Spleen (tissue), 11 donors: ENCODE measurements around the gene ECD. TPM values are rescaled to one million over a fixed set of nuclear protein-coding genes. Genes with fewer than 3 reads are reported as not detected.

Source experiments
- DNase-seq: peaks from one replicate; pipeline ENCODE4 v3.0.0-alpha.2; 2020
- H3K27ac ChIP-seq, 8 donors: fragments of 200-600 bp; sonication (generic) in 7 of 8; 1 replicate in 4 of 8; 2 replicates in 4 of 8; pipeline versions ENCODE4 v1.5.0 to v1.8.0; 2016 to 2021; ENCODE audit warnings: inconsistent platforms in 4 of 8, mild to moderate bottlenecking in 4 of 8, moderate library complexity in 1 of 8
- H3K27me3 ChIP-seq, 7 donors: fragments of 200-600 bp; sonication (generic) in 6 of 7; replicated peaks in 1 of 7; 1 replicate in 4 of 7; 2 replicates in 3 of 7; pipeline versions ENCODE4 v1.5.0 to v1.8.0; 2016 to 2021; ENCODE audit warnings: inconsistent platforms in 3 of 7, mild to moderate bottlenecking in 1 of 7
- H3K36me3 ChIP-seq, 6 donors: fragments of 200-600 bp; sonication (generic) in 5 of 6; 1 replicate in 4 of 6; 2 replicates in 2 of 6; pipeline versions ENCODE4 v1.5.0 to v1.8.0; 2016 to 2021; ENCODE audit warnings: inconsistent platforms in 2 of 6
- H3K4me1 ChIP-seq, 6 donors: fragments of 200-600 bp; sonication (generic) in 5 of 6; 1 replicate in 3 of 6; 2 replicates in 3 of 6; pipeline versions ENCODE4 v1.5.0 to v1.8.0; 2016 to 2021; ENCODE audit warnings: inconsistent platforms in 3 of 6
- H3K4me3 ChIP-seq, 8 donors: fragments of 200-600 bp; sonication (generic) in 7 of 8; 1 replicate in 4 of 8; 2 replicates in 4 of 8; pipeline versions ENCODE4 v1.5.0 to v1.8.0; 2016 to 2021; ENCODE audit warnings: inconsistent platforms in 4 of 8, mild to moderate bottlenecking in 4 of 8, moderate library complexity in 2 of 8
- H3K9me3 ChIP-seq, 8 donors: fragments of 200-600 bp; sonication (generic) in 7 of 8; 1 replicate in 4 of 8; 2 replicates in 4 of 8; pipeline versions ENCODE4 v1.5.0 to v1.8.0; 2016 to 2021; ENCODE audit warnings: inconsistent platforms in 4 of 8
- POLR2A ChIP-seq, 3 donors: fragments of 450-650 bp; IDR thresholded peaks; one replicate each; pipeline ENCODE4 v1.5.1; 2017; ENCODE audit warnings: antibody characterized with exemption in 3 of 3, mild to moderate bottlenecking in 1 of 3
- POLR2AphosphoS5 ChIP-seq, 3 donors: sonication (generic); formaldehyde crosslinking; IDR thresholded peaks; one replicate each; pipeline ENCODE4 v1.5.1; 2017; ENCODE audit warnings: antibody characterized with exemption in 3 of 3
- WGBS, 5 donors: extraction: QIAGEN DNeasy Blood & Tissue Kit in 3 of 5; methylation state at CpG; one replicate each; pipeline versions ENCODE4 v1.1.5 to v1.1.7; 2013 to 2018; 5-methylcytosine and 5-hydroxymethylcytosine counted together
- intact Hi-C: fragments of 100-400 bp; cut with DNase I; formaldehyde crosslinking; loops from one replicate; pipeline ENCODE4 v1.15.0; 2023; ENCODE audit warnings: low total_unique reads
- polyA plus RNA-seq, 3 donors: library from polyadenylated mRNA; stranded (reverse); fragments of 200-250 nt; gene quantifications; one replicate each; pipeline ENCODE4 v1.2.1, GENCODE V29; 2013
- total RNA-seq, 7 donors: library from RNA; depleted of rRNA in 3 of 7; stranded (reverse); fragments of >200 nt in 3 of 7; fragmentation: NEBNext Ultra II Directional in 4 of 7; extraction: Animal tissue kit (Norgen Biotek cat#: 25700) in 4 of 7; gene quantifications; one replicate each; pipeline versions ENCODE4 v1.1.0 to v1.2.1, GENCODE V29; 2016 to 2021
- TF ChIP-seq, protein P1 (sequence below), 11 experiments: fragments of 200-600 bp in 7 of 11; fragments of 450-650 bp in 4 of 11; sonication (generic) in 4 of 11; IDR thresholded peaks in 8 of 11; conservative IDR thresholded peaks in 3 of 11; 1 replicate in 7 of 11; 2 replicates in 4 of 11; pipeline versions ENCODE4 v1.4.0 to v1.8.0; 2016 to 2021; ENCODE audit warnings: antibody characterized with exemption in 11 of 11, inconsistent platforms in 4 of 11, mild to moderate bottlenecking in 1 of 11
- donor health status: healthy with polysubstance abuse.
- donor health status: DM: no; HTN: no; CAD: no; lungs with moderate emphysema.
- donor health status: DM: no; HTN: no; CAD: no.
- donor health status: Bipolar disorder and iron deficiency.
- donor health status: healthy.
- donor health status: DM: no; HTN: no; CAD: no.
- donor health status: DM: yes; HTN: yes; CAD: no.

Gene ECD
- total and polyA plus RNA-seq, 10 donors = 7.3 to 37.8 (median 28.1) TPM

DNA sequence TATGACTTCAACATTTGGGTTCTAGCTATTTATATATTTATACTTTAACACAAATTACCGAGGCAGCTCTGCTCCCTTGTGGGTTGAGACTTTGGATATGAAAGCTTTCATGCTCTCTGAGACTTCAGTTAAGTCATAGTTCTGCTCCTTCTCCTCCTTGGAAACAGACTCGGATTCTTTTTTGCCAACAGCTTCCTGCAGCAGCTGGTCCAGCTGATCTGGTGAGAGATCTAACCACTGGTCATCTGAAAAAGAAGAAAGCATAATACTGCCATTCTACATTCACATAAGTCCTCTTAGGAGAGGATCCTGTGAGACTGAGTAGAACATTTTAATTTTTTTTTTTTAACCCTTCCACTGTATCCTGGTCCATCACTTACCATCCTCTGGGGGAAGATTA lies 28.6 kb downstream of the ECD start:
- peaks cover 0 to 100% (median 95%) of the 10 kb centered on the region in 6 donors for H3K36me3 ChIP-seq
- H3K27me3 ChIP-seq = no peaks in the 10 kb centered on the region
- TF ChIP-seq, protein P1, sequence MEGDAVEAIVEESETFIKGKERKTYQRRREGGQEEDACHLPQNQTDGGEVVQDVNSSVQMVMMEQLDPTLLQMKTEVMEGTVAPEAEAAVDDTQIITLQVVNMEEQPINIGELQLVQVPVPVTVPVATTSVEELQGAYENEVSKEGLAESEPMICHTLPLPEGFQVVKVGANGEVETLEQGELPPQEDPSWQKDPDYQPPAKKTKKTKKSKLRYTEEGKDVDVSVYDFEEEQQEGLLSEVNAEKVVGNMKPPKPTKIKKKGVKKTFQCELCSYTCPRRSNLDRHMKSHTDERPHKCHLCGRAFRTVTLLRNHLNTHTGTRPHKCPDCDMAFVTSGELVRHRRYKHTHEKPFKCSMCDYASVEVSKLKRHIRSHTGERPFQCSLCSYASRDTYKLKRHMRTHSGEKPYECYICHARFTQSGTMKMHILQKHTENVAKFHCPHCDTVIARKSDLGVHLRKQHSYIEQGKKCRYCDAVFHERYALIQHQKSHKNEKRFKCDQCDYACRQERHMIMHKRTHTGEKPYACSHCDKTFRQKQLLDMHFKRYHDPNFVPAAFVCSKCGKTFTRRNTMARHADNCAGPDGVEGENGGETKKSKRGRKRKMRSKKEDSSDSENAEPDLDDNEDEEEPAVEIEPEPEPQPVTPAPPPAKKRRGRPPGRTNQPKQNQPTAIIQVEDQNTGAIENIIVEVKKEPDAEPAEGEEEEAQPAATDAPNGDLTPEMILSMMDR (IDR thresholded peaks at IDR 0.05 in 8 of 11, conservative IDR thresholded peaks at IDR 0.05 in 3 of 11) = no peak
- WGBS, 5 donors = 64 to 86% (median 82%) methylated on average over 2 of the region's 2 CpGs
- H3K4me3 ChIP-seq = no peak overlapping the region
- no peak overlapping the region for H3K27ac ChIP-seq
- intact Hi-C loops = no loop called here
- DNase-seq = no peak
- no peaks in the 10 kb centered on the region for H3K4me1 ChIP-seq
- H3K9me3 ChIP-seq = no peaks in the 10 kb centered on the region

DNA sequence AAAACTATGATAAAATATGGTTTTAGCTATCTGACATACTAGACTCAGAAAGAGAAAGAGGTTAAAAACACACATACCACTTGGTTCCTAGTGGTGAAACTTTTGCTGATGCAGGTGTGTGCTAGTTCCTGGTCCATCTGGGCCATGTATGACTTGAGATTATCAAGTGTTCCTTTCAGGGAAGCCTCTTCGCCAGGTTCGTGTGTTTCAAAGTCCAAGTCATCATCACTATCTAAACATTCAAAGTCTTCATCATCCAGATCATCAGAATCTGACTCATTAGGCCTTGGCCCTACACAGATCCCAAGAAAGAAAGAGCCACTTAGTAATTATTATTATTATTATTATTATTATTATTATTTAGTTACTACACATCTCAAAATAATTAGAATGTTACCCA lies 31.2 kb downstream of the ECD start:
- no peaks in the 10 kb centered on the region for H3K27me3 ChIP-seq
- H3K27ac ChIP-seq = no peak overlapping the region
- no peaks in the 10 kb centered on the region for H3K4me1 ChIP-seq
- intact Hi-C loops = no loop called here
- H3K4me3 ChIP-seq = no peak overlapping the region
- 89 to 100% (median 96%) methylated on average over 2 of the region's 2 CpGs for WGBS, 5 donors
- DNase-seq = no peak
- TF ChIP-seq, protein P1 (IDR thresholded peaks at IDR 0.05 in 8 of 11, conservative IDR thresholded peaks at IDR 0.05 in 3 of 11) = no peak
- no peak for TF ChIP-seq POLR2AphosphoS5 (IDR thresholded peaks at IDR 0.05)
- TF ChIP-seq POLR2A (IDR thresholded peaks at IDR 0.05) = no peak
- peaks cover 0 to 100% (median 95%) of the 10 kb centered on the region in 6 donors for H3K36me3 ChIP-seq
- no peaks in the 10 kb centered on the region for H3K9me3 ChIP-seq

DNA sequence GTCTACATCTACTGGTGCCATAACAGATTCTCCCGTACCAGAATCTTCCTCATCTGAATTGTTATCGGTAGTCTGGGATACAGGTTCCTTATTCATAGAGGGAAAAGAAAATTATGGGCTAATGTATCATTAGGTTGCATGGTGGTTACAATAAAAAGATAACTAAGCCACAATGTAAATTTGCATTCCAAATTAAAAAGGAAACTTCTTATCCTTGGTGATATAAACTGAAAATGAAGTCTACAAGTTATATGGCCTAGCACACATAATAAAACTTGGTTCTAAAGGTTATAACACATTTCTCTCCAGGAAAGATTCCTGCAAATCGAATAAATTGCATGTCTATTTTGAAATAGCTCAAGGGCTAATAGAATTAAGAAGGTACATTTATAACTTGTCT lies 33.1 kb downstream of the ECD start:
- TF ChIP-seq POLR2AphosphoS5 (IDR thresholded peaks at IDR 0.05) (no peak), POLR2A (IDR thresholded peaks at IDR 0.05) (no peak)
- TF ChIP-seq, protein P1 (IDR thresholded peaks at IDR 0.05 in 8 of 11, conservative IDR thresholded peaks at IDR 0.05 in 3 of 11) = no peak
- 93 to 97% (median 96%) methylated on average over 3 of the region's 3 CpGs for WGBS, 5 donors
- Histone ChIP-seq H3K9me3 (no peaks in the 10 kb centered on the region), H3K4me1 (no peaks in the 10 kb centered on the region), H3K27me3 (no peaks in the 10 kb centered on the region), H3K4me3 (no peak overlapping the region), H3K27ac (no peak overlapping the region), H3K36me3 (peaks cover 0 to 100% (median 98%) of the 10 kb centered on the region in 6 donors)
- intact Hi-C loops = no loop called here
- no peak for DNase-seq

DNA sequence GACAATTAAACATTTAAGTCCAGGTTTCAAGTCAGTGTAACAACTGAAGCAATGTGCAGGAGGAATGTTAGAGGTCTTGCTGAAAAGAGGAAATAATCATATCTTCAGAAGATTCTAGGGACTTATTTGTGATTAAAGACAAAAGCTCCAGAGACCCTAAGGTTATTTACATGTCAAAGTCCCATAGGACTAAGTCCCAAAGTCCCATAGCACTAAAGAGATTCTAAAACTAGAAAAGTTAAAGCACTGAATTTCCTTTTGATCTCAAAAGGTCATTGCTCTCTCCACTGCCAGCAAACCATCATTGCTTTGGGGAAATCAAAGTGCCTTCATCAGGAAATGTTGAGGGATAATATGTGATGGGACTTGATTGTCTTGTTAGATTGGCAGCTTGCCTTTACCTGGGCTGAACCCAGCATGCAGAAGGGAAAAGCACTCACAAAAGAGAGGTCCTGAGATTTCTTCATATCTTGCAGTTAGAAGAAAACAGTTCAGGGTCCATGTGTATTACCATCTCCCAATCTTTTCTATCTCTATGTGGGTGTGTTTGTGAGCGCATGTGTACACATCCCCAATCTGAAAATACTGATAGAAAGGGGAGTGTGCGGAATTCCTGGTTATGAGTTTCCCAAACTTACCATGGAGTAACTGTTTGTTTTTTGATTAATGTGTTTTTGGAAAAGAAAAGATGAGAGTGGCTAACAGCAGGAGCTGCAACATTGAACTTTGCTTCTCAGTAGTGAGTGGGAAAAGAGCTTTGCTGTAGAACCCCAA lies 35.7 kb downstream of the ECD start:
- intact Hi-C loops = no loop called here
- Histone ChIP-seq H3K9me3 (no peaks in the 10 kb centered on the region), H3K4me1 (no peaks in the 10 kb centered on the region), H3K4me3 (no peak overlapping the region), H3K36me3 (peaks cover 0 to 100% (median 94%) of the 10 kb centered on the region in 6 donors), H3K27me3 (no peaks in the 10 kb centered on the region), H3K27ac (no peak overlapping the region)
- no peak for DNase-seq
- no peak for TF ChIP-seq POLR2AphosphoS5 (IDR thresholded peaks at IDR 0.05)
- no peak for TF ChIP-seq POLR2A (IDR thresholded peaks at IDR 0.05)
- TF ChIP-seq, protein P1 (IDR thresholded peaks at IDR 0.05 in 8 of 11, conservative IDR thresholded peaks at IDR 0.05 in 3 of 11) = no peak
- WGBS, 5 donors = 96 to 100% (median 98%) methylated on average over 2 of the region's 2 CpGs
